GM18505 (cell line): ENCODE data around the gene TAMALIN.

Source experiments
- ATAC-seq: cut with Tn5 transposase; IDR thresholded peaks from one replicate; pipeline ENCODE4 v1.9.1; 2021; ENCODE audit not compliant: unreplicated experiment
- POLR2A ChIP-seq: IDR thresholded peaks from 4 replicates; pipeline ENCODE4 v1.6.1; 2011; ENCODE audit warnings: borderline replicate concordance; ENCODE audit not compliant: insufficient read depth, insufficient read length; ENCODE audit errors: extremely low read depth

The TAMALIN gene

DNA sequence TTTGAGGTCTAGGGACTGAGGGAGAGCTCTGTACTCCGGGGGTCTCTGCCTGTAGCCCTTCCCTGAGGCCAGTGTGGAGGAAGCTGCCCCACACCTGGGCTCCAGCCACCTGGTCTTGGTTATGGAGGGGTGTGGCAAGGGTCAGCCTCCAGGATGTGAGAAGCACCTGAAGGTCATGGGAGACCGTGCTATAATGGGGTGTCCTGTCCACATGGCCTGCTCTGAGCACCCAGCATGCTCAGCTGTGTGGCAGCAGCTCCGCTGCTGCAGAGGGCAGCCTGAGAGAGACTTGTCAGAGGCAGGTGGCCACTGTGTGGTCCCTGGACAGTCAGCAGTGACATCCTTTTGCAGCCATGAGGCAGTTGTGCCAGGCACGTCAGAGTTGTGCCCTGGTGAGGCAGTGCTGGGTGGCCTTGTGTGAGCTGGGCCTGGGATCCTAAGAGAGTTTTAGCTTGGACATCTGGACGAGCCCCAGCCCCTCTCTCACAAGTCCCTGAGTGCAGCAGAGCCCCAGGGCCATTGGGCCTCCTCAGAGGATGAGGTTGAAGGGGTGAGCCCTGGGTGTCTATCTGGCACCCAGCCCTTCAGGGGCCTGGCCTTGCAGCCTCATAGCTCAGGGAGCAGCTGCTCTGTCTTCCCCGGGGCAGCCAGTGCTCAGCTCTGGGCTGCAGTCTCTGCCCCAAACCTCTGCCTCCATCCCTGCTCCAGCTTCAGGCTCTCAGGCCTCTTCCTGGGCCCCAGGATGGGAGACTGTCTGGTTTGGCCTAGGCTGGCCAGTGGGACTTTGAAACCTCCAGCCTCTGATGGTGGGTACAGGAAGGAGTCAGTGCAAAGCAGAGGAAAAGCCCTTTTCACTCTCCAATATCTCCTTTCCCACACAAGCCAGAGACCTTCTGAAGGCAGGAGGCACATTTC lies 55.7 kb downstream of the TAMALIN start:
- ATAC-seq = no peak
- TF ChIP-seq POLR2A = no peak

- TF ChIP-seq POLR2A = no peak
- ATAC-seq = no peak
Observed at GRCh38 chr12:52063082-52063924, 56.6 kb downstream of the TAMALIN start.

GRCh38 chr12:52063981-52064649 lies 57.4 kb downstream of the TAMALIN start:
- TF ChIP-seq POLR2A = no peak
- no peak for ATAC-seq
